Measurements from ENCODE around the gene GFI1.

GFI1 gene

DNA sequence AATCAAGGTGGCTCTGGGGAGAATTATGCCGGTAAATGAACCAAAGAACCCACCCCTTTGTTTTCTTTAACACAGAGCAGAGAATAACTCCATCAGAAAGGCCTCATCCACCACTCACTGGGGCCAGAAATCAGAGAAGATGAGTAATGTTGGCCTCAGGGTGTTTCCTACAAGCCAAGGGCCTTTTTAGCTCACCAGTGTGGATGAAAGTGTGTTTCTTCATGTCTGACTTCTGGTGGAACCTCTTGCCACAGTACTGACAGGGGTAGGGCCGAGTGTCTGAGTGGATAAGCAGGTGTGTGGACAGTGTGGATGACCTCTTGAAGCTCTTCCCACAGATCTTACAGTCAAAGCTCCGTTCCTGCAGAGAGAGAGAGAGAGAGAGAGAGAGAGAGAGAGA lies 8.3 kb downstream of the GFI1 start:
- Histone ChIP-seq H3K4me3 (ENCODE audit: low read depth, low read length) (no peak overlapping the region), H3K27me3 (replicated peaks) (peaks cover 42% of the 10 kb centered on the region), H3K27ac (no peak overlapping the region), H3K36me3 (replicated peaks) (no peaks in the 10 kb centered on the region)
- TF ChIP-seq, protein P1, sequence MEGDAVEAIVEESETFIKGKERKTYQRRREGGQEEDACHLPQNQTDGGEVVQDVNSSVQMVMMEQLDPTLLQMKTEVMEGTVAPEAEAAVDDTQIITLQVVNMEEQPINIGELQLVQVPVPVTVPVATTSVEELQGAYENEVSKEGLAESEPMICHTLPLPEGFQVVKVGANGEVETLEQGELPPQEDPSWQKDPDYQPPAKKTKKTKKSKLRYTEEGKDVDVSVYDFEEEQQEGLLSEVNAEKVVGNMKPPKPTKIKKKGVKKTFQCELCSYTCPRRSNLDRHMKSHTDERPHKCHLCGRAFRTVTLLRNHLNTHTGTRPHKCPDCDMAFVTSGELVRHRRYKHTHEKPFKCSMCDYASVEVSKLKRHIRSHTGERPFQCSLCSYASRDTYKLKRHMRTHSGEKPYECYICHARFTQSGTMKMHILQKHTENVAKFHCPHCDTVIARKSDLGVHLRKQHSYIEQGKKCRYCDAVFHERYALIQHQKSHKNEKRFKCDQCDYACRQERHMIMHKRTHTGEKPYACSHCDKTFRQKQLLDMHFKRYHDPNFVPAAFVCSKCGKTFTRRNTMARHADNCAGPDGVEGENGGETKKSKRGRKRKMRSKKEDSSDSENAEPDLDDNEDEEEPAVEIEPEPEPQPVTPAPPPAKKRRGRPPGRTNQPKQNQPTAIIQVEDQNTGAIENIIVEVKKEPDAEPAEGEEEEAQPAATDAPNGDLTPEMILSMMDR (IDR thresholded peaks at IDR 0.05; ENCODE audit: low read depth, low read length, missing control alignments), result no peak
- in situ Hi-C loops (cut with HindIII; ENCODE audit: low pct_ligation_motif_present, low sequenced_read_pairs), result no loop called here
- DNase-seq, result no peak

DNA sequence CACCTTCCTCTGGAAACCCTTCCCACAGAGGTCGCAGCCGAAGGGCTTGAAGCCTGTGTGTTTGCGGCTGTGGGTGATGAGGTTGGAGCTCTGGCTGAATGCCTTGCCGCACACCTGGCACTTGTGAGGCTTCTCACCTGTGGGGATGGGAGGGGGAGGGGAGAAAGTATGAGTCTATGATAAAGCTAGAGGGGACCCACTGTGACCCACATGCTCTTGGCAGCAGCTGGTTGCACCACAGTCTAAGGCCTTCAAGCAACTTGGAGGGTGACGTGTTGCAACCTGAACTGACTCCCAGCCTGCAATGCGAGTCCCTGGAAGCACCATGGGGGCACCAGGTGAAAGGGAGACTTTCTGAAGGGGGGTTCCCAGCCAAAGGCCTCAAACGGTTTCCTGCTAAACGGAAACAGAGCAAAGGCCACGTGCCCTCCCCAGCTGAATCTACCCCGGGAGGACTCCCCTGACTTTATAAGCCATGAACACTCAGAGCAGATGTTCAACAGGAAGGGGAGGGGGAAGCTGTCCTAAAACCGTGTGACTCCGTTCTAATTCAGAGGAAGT lies 10.6 kb downstream of the GFI1 start:
- DNase-seq, result no peak
- H3K36me3 ChIP-seq (replicated peaks), result no peaks in the 10 kb centered on the region
- no peak overlapping the region for H3K4me3 ChIP-seq (ENCODE audit: low read depth, low read length)
- in situ Hi-C loops (cut with HindIII; ENCODE audit: low pct_ligation_motif_present, low sequenced_read_pairs), result no loop called here
- H3K27me3 ChIP-seq (replicated peaks), result peaks cover 20% of the 10 kb centered on the region
- no peak overlapping the region for H3K27ac ChIP-seq
- TF ChIP-seq, protein P1 (IDR thresholded peaks at IDR 0.05; ENCODE audit: low read depth, low read length, missing control alignments), result no peak

DNA sequence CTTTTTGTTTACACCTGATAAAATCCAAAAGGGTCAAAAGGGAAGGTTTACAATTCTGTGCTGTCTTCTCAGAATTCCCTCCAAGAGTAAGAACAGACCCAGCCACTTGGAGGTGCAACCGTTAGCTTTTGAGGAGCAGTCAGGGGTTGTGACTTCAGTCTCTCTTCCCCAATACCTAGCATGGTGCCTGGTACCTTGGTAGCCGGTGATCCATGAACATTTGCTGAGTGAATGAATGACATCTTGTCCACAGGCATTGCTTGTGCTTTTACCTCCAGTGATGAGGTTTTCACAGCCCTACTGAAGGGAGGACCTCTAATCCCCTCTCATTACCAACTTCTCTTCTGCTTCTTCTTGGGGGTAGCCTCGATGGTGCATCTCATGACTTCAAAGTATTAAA lies 11.7 kb downstream of the GFI1 start:
- Histone ChIP-seq H3K4me3 (ENCODE audit: low read depth, low read length) (no peak overlapping the region), H3K36me3 (replicated peaks) (no peaks in the 10 kb centered on the region), H3K27me3 (replicated peaks) (peaks cover 9% of the 10 kb centered on the region), H3K27ac (no peak overlapping the region)
- TF ChIP-seq, protein P1 (IDR thresholded peaks at IDR 0.05; ENCODE audit: low read depth, low read length, missing control alignments), result no peak
- DNase-seq, result no peak
- in situ Hi-C loops (cut with HindIII; ENCODE audit: low pct_ligation_motif_present, low sequenced_read_pairs), result no loop called here

DNA sequence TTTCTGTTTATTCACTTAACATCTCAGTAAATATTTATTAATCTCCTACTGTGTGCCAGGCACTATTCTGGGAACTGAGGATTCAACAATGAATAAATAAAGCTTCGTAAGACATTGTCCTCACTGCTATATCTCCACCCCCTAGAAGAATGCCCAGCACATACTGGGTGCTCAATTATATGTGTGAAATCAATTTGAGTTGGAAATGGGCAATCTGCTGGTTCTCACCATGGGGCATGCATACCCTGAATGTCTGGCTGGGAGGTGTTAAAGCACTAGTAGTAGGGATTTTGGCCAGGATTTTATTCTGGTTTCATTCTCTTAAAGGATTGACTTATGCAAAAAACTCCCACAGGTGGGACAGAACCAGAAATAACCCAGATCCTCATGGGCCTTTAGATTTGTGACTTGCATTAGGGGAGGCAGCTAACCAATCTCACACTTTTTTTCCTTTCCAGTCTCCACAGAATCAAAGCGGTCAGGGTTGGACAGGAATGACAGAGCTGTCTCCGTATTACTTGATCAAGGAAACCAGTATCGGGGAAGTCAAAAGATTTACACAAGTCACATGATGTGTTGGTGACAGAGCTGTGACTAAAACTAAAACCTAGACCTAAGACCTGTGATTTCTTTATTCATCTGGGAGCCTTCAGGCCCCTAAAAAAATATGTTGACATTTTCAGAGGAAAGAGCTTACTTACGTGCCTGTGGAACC lies 12.8 kb downstream of the GFI1 start:
- in situ Hi-C loops (cut with HindIII; ENCODE audit: low pct_ligation_motif_present, low sequenced_read_pairs), result no loop called here
- TF ChIP-seq, protein P1 (IDR thresholded peaks at IDR 0.05; ENCODE audit: low read depth, low read length, missing control alignments), result no peak
- Histone ChIP-seq H3K4me3 (ENCODE audit: low read depth, low read length) (no peak overlapping the region), H3K27ac (no peak overlapping the region), H3K27me3 (replicated peaks) (no peaks in the 10 kb centered on the region), H3K36me3 (replicated peaks) (no peaks in the 10 kb centered on the region)
- no peak for DNase-seq

DNA sequence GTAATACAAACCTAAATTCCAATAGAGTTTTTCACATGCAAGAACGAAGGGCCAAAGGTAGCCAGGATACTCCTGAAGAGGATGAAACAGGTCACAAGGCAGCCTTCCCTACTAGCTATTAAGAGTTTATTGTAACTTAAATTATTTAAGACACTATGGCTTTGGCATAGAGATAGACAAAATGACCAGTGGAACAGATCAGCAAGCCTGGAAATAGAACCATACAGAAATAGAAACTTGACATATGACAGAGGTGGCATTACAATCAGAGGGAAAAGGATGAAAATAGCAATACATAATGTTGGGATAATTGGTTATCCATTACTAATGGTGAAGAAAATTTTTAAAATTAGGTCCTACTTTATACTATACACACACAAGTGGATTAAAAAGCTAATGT lies 16.5 kb downstream of the GFI1 start:
- in situ Hi-C loops (cut with HindIII; ENCODE audit: low pct_ligation_motif_present, low sequenced_read_pairs), result no loop called here
- TF ChIP-seq, protein P1 (IDR thresholded peaks at IDR 0.05; ENCODE audit: low read depth, low read length, missing control alignments), result no peak

More for the DNA sequence above, 16.5 kb downstream of the GFI1 start:
- Histone ChIP-seq H3K4me3 (ENCODE audit: low read depth, low read length) (no peak overlapping the region), H3K27me3 (replicated peaks) (no peaks in the 10 kb centered on the region), H3K36me3 (replicated peaks) (no peaks in the 10 kb centered on the region), H3K27ac (no peak overlapping the region)
- no peak for DNase-seq

Data from brain microvascular endothelial cell (primary cell).